ENCODE measurements around the gene PTPRN2. TPM values are rescaled to one million over a fixed set of nuclear protein-coding genes. Genes with fewer than 3 reads are reported as not detected.

The PTPRN2 gene
- polyA plus RNA-seq, 1 of the 3 experiments (the other 2 are of a cell fraction), result 4.0 TPM

GRCh38 chr7:157916946-157917640 lies 670.5 kb downstream of the PTPRN2 start:
- Histone ChIP-seq H3K4me1 (ENCODE audit: control insufficient read depth in 1 of 2, insufficient read depth in 2 of 2, low read depth in 1 of 2, low read length in 1 of 2) (peaks cover 0 to 2% of the 10 kb centered on the region in 2 experiments; a peak in 1 of 4 replicates), H3F3A (replicated peaks; ENCODE audit: insufficient read depth) (no peaks in the 10 kb centered on the region)
- POLR2A ChIA-PET, result no interaction called here

More at GRCh38 chr7:157916946-157917640, 670.5 kb downstream of the PTPRN2 start:
- Histone ChIP-seq H3K27ac (ENCODE audit: low read depth in 2 of 2, low read length in 1 of 2) (no peak overlapping the region), H3K79me2 (ENCODE audit: insufficient read depth) (no peaks in the 10 kb centered on the region), H3K9me2 (no peaks in the 10 kb centered on the region), H3K9me3 (peaks cover 27% of the 10 kb centered on the region), H3K4me2 (no peak overlapping the region), H3K9ac (no peak overlapping the region), H3K27me3 (ENCODE audit: insufficient read depth) (no peaks in the 10 kb centered on the region), H3K36me3 (replicated peaks in 1 of 2; ENCODE audit: control insufficient read depth in 1 of 2, insufficient read depth in 2 of 2, low read length in 1 of 2) (no peaks in the 10 kb centered on the region), H3K4me3 (ENCODE audit: low read depth in 2 of 2, low read length in 1 of 2) (no peak overlapping the region), H4K20me1 (ENCODE audit: insufficient read depth) (no peaks in the 10 kb centered on the region), H2AFZ (ENCODE audit: low read depth) (no peak overlapping the region)
- TF ChIP-seq POLR2AphosphoS5 (IDR thresholded peaks at IDR 0.05; ENCODE audit: low read depth, low read length) (no peak), IRF3 (IDR thresholded peaks at IDR 0.05; ENCODE audit: low read depth, low read length) (no peak), RCOR1 (IDR thresholded peaks at IDR 0.05; ENCODE audit: low read length) (no peak), USF1 (IDR thresholded peaks at IDR 0.05; ENCODE audit: borderline replicate concordance, low read depth) (no peak), MAX (IDR thresholded peaks at IDR 0.05; ENCODE audit: low read depth) (no peak), GABPA (IDR thresholded peaks at IDR 0.05; ENCODE audit: low read depth) (no peak), PBX3 (IDR thresholded peaks at IDR 0.05) (no peak), MXI1 (IDR thresholded peaks at IDR 0.05; ENCODE audit: low read depth, low read length) (no peak), TEAD4 (IDR thresholded peaks at IDR 0.05; ENCODE audit: borderline replicate concordance, insufficient read depth) (no peak), FOSL2 (IDR thresholded peaks at IDR 0.05; ENCODE audit: borderline replicate concordance, low read depth) (no peak), SIN3A (IDR thresholded peaks at IDR 0.05; ENCODE audit: borderline replicate concordance, low read depth, low read length) (no peak), REST (IDR thresholded peaks at IDR 0.05; ENCODE audit: low read depth, low read length) (no peak)
- DNase-seq, result no peak
- CTCF ChIA-PET, result no interaction called here
- WGBS (ENCODE audit: low lambda C conversion rate), result 51% methylated on average over 23 of the region's 23 CpGs
